ENCODE results near the gene TRIM56. TPM values are rescaled to one million over a fixed set of nuclear protein-coding genes. Genes with fewer than 3 reads are reported as not detected.
"Not testable (repeated sequence)": the region's sequence is repeated elsewhere in the genome, so short reads cannot be mapped to it uniquely, and the experiment has no call there.

TRIM56 gene, protein sequence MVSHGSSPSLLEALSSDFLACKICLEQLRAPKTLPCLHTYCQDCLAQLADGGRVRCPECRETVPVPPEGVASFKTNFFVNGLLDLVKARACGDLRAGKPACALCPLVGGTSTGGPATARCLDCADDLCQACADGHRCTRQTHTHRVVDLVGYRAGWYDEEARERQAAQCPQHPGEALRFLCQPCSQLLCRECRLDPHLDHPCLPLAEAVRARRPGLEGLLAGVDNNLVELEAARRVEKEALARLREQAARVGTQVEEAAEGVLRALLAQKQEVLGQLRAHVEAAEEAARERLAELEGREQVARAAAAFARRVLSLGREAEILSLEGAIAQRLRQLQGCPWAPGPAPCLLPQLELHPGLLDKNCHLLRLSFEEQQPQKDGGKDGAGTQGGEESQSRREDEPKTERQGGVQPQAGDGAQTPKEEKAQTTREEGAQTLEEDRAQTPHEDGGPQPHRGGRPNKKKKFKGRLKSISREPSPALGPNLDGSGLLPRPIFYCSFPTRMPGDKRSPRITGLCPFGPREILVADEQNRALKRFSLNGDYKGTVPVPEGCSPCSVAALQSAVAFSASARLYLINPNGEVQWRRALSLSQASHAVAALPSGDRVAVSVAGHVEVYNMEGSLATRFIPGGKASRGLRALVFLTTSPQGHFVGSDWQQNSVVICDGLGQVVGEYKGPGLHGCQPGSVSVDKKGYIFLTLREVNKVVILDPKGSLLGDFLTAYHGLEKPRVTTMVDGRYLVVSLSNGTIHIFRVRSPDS
- 19.6 and 28.0 TPM in 2 replicates for total RNA-seq

DNA sequence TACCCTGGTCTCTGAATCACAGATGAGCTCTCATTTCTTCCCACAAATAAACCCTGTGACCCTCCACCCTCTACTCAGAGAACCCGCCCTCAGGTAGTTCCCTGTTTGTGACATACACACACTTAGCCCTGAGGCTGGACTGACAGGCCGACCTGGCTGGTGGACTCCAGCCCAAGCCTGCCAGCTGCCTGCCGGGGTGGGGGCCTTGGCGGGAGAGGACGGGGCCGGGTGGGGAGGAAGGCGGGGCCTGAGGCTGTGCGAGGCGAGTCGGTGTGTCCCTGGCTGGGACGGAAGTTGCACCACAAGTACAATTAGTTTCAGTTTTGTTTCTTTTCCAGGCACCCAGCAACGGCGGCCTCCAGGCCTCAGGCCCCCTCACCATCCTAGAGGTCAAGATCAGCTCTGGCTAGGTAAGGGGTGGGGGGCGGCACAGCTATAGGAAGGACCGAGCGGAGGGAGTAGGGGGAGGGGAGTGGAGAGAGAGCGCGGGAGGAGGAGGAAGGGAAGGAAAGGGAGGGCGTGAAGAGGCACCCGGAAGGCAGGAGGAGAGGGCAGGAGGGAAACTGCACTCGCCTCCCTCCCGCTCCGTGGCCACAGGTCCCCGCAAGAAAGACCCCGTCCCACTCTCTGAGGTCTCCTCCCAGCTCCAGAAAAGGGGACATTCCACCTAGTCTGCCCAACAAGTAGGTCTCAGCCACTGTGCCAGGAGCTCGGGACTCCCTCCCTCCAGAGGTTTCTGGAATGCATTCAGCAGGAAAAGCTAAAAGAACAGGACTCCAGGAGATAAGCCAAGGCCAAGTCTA is at the start of gene TRIM56:
TSS of gene TRIM56 (plus strand) at position 320 of the 803 bp plus-strand sequence. CDS start 1,832 bp downstream, outside the sequence.
- DNase-seq: peak; percentile 83

DNA sequence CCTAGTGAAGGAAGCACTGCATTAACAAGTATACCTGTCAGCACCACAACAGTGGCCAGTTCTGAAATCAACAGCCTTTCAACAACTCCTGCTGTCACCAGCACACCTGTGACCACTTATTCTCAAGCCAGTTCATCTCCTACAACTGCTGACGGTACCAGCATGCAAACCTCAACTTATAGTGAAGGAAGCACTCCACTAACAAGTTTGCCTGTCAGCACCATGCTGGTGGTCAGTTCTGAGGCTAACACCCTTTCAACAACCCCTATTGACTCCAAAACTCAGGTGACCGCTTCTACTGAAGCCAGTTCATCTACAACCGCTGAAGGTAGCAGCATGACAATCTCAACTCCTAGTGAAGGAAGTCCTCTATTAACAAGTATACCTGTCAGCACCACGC is 49.3 kb upstream of the TRIM56 start:
- DNase-seq: no peak

DNA sequence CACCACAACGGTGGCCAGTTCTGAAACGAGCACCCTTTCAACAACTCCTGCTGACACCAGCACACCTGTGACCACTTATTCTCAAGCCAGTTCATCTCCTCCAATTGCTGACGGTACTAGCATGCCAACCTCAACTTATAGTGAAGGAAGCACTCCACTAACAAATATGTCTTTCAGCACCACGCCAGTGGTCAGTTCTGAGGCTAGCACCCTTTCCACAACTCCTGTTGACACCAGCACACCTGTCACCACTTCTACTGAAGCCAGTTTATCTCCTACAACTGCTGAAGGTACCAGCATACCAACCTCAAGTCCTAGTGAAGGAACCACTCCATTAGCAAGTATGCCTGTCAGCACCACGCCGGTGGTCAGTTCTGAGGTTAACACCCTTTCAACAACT is 44.0 kb upstream of the TRIM56 start:
- DNase-seq: not testable (repeated sequence)

DNA sequence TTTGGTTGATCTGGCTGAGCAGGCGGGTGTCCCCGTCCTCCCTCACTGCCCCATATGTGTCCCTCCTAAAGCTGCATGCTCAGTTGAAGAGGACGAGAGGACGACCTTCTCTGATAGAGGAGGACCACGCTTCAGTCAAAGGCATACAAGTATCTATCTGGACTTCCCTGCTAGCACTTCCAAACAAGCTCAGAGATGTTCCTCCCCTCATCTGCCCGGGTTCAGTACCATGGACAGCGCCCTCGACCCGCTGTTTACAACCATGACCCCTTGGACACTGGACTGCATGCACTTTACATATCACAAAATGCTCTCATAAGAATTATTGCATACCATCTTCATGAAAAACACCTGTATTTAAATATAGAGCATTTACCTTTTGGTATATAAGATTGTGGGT is 26.9 kb upstream of the TRIM56 start:
- DNase-seq: peak; percentile 74

DNA sequence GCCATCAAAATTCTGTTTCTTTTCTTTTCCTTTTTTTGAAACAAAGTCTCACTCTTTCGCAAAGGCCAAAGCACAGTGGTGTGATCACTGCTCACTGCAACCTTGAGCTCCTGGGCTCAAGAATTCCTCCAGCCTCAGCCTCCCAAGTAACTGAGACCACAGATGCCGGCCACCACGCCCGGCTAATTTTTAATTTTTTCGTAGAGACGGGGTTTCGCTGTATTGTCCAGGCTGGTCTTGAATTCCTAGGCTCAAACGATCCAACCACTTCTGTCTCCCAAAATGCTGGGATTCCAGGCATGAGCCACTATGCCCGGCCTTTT is 25.7 kb upstream of the TRIM56 start:
- DNase-seq: no peak

DNA sequence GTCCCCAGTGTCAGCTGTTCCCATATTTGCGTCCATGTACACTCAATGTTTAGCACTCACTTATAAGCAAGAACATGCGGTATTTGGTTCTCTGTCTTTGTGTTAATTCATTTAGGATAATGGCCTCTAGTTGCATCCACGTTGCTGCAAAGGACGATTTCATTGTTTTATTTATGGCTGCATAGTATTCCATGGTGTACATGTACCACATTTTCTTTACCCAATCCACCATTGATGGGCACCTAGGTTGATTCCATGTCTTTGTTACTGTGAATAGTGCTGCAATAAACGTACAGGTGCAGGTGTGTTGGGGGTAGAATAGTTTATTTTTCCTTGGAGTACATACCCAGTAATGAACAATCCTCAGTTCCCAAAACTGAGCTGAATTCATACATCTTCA is 24.3 kb upstream of the TRIM56 start:
- DNase-seq: no peak

DNA sequence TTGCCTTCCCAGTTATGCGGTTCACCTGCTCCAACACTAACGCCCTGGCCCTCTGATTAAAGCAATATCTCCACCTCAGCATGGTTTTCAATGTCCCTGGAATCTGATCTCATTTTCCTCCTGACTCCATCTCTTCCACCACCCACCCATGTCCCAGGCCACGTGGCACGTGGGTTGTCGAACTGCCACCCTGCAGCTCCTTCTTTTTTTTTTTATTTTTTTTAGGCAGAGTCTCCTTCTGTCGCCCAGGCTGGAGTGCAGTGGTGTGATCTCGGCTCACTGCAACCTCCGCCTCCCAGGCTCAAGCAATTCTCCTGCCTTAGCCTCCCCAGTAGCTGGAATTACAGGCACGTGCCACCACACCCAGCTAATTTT is 21.1 kb upstream of the TRIM56 start:
- DNase-seq: not testable (repeated sequence)

DNA sequence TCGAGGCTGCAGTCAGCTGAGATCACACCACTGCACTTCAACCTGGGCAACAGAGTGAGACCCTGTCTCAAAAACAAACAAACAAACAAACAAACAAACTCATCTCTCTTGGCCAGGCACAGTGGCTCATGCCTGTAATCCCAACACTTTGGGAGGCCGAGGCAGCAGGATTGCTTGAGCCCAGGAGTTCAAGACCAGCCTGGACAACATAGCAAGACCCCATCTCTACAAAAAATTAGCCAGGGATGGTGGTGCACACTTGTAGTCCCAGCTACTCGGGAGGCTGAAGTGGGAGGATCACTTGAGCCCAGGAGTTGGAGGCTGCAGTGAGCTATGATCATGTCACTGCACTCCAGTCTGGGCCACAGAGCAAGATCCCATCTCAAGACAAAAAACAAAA is 20.1 kb upstream of the TRIM56 start:
- DNase-seq: not testable (repeated sequence)

DNA sequence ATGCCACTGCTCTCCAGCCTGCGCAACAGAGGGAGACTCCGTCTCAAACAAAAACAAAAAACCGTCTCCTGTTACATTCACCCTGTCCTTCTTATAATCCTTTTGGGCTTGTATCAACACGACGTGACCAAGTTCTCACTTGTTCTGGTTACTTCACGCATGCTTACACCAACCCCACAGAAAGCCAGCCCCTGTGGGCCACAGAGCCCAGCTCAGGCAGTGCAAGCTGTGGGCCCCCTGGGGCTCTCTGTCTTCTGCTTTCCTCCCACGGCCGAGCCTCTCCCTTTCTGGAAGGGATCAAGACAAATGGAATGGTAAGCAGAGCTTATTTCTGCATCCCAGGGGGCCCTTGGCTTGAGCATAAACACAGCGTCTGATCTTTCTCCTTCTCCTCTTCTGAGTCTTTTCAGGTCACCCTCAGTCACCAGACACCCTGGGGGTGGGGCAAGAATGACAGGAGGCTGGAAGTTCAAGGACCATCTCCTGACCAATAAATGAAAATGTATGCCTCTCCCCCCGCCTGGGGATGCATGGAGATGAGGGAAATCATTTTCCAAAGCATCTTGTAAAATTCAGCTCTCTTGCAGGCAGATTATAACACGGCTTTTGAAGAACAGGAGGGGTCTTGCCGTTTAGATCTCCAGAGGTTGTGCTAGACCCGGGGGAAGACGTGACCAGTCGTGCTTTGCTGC is 19.0 kb upstream of the TRIM56 start:
- DNase-seq: no peak

DNA sequence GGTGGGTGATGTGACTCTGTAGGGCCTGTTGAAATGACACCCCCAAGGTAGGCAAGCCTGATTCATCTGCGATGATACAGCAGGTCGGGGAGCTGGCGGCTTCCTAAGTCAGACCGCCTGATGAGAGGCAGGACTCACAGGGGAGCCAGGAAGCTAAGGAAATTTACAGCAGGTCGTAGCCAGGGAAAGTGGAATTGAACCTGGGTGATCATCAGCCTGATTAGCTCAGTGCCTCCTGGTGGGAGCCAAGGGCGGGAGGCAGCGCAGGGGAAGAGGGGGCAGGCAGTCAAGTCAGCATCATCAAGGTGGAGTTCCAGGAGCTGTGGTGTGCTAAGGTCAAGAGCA is 18.5 kb upstream of the TRIM56 start:
- no peak for DNase-seq

DNA sequence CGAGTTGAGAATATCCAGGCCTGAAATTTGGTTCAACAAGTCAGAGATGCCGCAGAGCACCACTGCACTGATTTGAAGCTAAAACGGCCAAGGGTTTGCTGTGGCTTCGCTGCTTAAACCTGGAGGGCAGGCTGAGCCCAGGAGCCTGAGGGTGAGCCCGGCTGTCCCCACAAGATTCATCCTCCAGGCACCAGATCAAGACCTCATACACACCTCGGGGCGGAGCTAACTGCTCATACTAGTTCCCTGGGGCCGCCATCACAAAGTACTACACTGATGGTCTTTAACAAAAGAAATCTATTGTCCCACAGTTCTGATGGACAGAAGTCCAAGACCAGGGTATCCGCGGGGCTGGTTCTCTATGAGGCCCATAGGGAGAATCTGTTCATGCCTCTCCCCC is 16.9 kb upstream of the TRIM56 start:
- no peak for DNase-seq

DNA sequence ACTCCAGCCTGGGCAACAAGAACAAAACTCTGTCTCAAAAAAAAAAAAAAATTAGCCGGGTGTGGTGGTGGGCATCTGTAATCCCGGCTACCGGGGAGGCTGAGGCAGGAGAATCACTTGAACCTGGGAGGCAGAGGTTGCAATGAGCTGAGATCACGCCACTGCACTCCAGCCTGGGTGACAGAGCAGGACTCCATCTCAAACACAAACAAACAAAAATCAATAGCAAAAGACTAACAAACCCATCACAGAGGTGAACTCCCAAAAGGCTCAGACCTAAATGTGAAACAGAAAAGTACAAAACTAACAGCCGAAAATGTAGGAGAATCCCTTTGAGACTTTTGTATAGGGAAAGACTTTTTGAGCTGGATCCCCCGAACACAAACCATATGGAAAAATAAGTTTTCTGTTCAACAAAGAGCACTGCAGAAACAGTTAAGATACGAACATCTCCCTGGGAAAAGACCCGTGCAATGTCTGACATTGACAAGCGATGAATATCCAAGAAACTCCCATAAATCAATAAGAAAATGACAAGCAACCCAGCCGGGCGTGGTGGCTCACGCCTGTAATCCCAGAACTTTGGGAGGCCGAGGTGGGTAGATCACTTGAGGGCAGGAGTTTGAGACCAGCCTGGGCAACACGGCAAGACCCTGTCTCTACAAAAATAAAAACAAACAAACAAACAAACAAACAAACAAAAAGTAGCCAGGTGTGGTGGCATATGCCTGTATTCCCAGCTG is 13.7 kb upstream of the TRIM56 start:
- DNase-seq: not testable (repeated sequence)

DNA sequence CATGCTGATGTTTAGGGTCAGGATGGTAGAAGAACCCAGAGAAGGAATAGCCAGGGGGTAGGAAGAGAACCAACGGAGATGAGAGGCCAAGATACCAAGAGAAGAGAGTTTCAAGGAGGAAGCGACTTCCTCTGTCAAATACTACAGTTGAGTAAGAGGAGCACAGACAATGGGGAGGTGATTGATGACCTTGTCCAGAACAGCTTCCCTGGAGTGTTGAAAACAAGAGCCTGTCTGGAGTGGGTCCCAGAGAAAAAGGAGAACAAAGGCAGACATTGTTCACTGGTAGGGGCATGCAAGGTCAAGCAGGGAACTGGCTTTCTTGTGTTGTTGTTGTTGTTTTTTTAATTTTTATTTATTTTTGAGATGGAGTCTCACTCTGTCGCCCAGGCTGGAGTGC is 9.6 kb upstream of the TRIM56 start:
- DNase-seq: no peak

DNA sequence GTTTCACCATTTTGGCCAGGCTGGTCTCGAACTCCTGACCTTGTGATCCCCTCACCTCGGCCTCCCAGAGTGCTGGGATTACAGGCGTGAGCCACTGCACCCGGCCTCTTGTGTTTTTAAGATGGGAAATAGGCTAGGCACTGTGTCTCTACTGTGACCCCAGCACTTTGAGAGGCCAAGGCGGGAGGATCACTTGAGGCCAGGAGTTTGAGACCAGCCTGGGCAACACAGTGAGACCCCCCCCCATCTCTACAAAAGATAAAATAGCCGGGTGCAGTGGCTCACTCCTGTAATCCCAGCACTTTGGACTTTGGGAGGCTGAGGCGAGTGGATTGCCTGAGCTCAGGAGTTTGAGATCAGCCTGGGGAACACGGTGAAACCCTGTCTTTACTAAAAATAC is 9.1 kb upstream of the TRIM56 start:
- DNase-seq: not testable (repeated sequence)

DNA sequence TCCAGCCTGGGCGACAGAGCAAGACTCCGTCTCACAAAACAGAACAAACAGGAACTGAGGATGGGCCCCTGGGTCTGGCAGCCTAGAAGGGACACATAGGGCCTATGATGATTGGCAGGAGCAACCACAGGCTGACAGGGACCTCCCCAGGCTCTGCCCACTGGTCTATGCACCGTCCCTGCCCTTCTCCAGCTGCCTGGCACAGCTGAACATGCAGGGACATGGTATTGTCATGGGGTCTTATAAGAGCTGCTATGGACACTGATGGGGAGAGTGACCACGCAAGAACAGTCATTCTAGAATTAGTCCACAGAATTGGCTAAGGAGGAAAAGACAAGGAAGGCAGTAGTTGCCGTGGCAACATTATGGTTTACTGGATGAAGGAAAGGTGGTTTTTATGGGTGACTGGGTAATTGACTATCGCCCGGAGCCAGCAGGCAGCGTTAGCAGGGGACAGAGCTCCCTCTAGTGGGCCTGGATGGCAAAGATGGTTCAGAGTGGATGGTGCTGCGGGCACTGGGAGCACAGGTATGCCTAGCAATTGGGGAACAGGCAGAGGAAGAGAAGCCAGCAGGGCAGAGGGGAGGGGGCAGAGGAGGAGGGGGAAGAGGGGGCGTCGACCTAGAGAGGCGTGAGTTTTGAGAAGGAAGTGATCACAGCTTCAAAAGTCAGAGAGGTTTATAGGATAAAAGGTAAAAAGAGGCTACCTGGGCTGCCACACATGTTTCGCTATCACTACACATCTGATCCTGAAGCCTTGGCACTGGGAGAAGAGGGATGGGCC is 7.8 kb upstream of the TRIM56 start:
- DNase-seq: peak; percentile 81

DNA sequence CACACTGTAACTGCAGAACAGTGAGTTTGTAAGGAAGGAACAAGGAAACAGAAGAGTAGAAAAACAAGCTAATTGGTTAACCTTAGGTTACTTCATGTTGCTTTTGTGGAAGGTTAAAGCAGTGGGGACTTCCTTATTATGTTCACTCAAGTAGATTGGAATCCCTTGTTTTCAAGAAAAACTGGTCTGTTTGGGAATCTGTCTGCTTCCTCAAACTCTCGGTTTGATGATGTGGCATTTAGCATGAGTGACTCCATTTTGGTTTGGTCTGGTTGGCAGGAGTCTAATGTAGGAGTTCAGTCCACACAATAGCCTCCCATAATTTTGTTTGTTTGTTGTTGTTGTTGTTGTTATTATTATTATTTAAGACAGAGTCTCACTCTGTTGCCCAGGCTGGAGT is 3.8 kb upstream of the TRIM56 start:
- no peak for DNase-seq

DNA sequence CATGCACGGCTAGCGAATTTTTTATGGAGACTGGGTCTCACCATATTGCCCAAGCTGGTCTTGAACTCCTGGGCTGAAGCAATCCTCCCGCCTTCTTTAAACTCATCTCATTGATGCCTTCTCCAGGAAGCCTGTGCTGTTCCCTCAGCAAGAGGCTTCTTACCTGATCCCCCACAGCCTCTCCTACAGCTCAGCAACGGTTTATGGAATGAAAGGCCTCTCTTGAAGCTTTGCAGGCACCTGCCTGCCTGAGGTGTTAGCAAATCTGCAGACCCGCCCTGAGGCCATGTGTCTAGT is 468 bp upstream of the TRIM56 start:
- no peak for DNase-seq

DNA sequence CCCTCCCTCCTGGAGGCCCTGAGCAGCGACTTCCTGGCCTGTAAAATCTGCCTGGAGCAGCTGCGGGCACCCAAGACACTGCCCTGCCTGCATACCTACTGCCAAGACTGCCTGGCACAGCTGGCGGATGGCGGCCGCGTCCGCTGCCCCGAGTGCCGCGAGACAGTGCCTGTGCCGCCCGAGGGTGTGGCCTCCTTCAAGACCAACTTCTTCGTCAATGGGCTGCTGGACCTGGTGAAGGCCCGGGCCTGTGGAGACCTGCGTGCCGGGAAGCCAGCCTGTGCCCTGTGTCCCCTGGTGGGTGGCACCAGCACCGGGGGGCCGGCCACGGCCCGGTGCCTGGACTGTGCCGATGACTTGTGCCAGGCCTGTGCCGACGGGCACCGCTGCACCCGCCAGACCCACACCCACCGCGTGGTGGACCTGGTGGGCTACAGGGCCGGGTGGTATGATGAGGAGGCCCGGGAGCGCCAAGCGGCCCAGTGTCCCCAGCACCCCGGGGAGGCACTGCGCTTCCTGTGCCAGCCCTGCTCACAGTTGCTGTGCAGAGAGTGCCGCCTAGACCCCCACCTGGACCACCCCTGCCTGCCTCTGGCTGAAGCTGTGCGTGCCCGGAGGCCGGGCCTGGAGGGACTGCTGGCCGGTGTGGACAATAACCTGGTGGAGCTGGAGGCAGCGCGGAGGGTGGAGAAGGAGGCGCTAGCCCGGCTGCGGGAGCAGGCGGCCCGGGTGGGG is 2.2 kb downstream of the TRIM56 start:
- no peak for DNase-seq

DNA sequence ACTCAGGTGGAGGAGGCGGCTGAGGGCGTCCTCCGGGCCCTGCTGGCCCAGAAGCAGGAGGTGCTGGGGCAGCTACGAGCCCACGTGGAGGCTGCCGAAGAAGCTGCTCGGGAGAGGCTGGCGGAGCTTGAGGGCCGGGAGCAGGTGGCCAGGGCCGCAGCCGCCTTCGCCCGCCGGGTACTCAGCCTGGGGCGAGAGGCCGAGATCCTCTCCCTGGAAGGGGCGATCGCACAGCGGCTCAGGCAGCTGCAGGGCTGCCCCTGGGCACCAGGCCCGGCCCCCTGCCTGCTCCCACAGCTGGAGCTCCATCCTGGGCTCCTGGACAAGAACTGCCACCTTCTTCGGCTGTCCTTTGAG is 2.8 kb downstream of the TRIM56 start:
- no peak for DNase-seq

DNA sequence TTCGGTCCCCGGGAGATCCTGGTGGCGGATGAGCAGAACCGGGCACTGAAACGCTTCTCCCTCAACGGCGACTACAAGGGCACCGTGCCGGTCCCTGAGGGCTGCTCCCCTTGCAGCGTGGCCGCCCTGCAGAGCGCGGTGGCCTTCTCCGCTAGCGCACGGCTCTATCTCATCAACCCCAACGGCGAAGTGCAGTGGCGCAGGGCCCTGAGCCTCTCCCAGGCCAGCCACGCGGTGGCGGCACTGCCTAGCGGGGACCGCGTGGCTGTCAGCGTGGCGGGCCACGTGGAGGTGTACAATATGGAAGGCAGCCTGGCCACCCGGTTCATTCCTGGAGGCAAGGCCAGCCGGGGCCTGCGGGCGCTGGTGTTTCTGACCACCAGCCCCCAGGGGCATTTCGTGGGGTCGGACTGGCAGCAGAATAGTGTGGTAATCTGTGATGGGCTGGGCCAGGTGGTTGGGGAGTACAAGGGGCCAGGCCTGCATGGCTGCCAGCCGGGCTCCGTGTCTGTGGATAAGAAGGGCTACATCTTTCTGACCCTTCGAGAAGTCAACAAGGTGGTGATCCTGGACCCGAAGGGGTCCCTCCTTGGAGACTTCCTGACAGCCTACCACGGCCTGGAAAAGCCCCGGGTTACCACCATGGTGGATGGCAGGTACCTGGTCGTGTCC is 3.7 kb downstream of the TRIM56 start:
- no peak for DNase-seq

All from dermis blood vessel endothelial cell (primary cell).